ENCODE data around the gene KLRK1.
A peak's percentile ranks its signal among the peaks of the same experiment; 100 is the strongest.

KLRK1 gene

GRCh38 chr12:10364815-10365622, 24.8 kb downstream of the KLRK1 start:
- Histone ChIP-seq H3K4me1 (ENCODE audit: control extremely low read depth in 1 of 4, control insufficient read depth in 4 of 4, insufficient read depth in 4 of 4, low read length in 3 of 4) (peaks cover 20 to 47% (median 33%) of the 10 kb centered on the region in 4 experiments), H3K9me3 (ENCODE audit: control extremely low read depth in 1 of 5, control insufficient read depth in 4 of 5, insufficient read depth in 2 of 5, low read depth in 1 of 5, low read length in 4 of 5) (peaks cover 0 to 14% (median 0%) of the 10 kb centered on the region in 5 experiments), H3K27me3 (replicated peaks in 2 of 5; ENCODE audit: control insufficient read depth in 4 of 5, insufficient read depth in 5 of 5, low read length in 4 of 5) (no peaks in the 10 kb centered on the region), H3K36me3 (ENCODE audit: control insufficient read depth in 4 of 4, insufficient read depth in 4 of 4, low read length in 3 of 4) (no peaks in the 10 kb centered on the region), H3K4me3 (ENCODE audit: control insufficient read depth in 1 of 7, extremely low read depth in 1 of 7, insufficient read depth in 4 of 7, low read depth in 2 of 7, low read length in 6 of 7) (peak overlapping the region; percentile 59 to 91 (median 77)), H3K27ac (ENCODE audit: insufficient read depth in 1 of 2, low read depth in 1 of 2, low read length in 2 of 2, poor library complexity in 1 of 2, severe bottlenecking in 2 of 2) (peak overlapping the region; percentile 38 to 83)
- under 1% methylated on average over 14 of the region's 15 CpGs for WGBS (ENCODE audit: insufficient coverage)
- ChIA-PET CTCF (interaction anchor here (1.0 to 4.1 kb wide), 10 partner anchors 17 to 312 kb away, joined by 3 to 16 read pairs (median 8); partner anchors contain the start of gene STYK1), POLR2A (interaction anchor here (0.5 to 0.6 kb wide), 3 partner anchors 18 to 87 kb away, joined by 3 to 6 read pairs (median 4); no protein-coding TSS in a partner anchor)
- peak; percentile 87 to 94 (median 94) for DNase-seq

- POLR2A ChIA-PET = no interaction called here
- H3K9me3 ChIP-seq (ENCODE audit: control extremely low read depth in 1 of 5, control insufficient read depth in 4 of 5, insufficient read depth in 2 of 5, low read depth in 1 of 5, low read length in 4 of 5) = peaks cover 0 to 11% (median 0%) of the 10 kb centered on the region in 5 experiments
- CTCF ChIA-PET = interaction anchor here (1.0 to 4.1 kb wide), 5 partner anchors 33 to 313 kb away, joined by 3 to 16 read pairs (median 4); partner anchors contain the start of gene STYK1
- H3K36me3 ChIP-seq (ENCODE audit: control insufficient read depth in 4 of 4, insufficient read depth in 4 of 4, low read length in 3 of 4) = no peaks in the 10 kb centered on the region
- H3K4me1 ChIP-seq (ENCODE audit: control extremely low read depth in 1 of 4, control insufficient read depth in 4 of 4, insufficient read depth in 4 of 4, low read length in 3 of 4) = peaks cover 20 to 47% (median 33%) of the 10 kb centered on the region in 4 experiments
- peak; percentile 17 to 44 (median 31) for DNase-seq
- 21% methylated on average over 16 of the region's 19 CpGs for WGBS (ENCODE audit: insufficient coverage)
- H3K4me3 ChIP-seq (ENCODE audit: control insufficient read depth in 1 of 7, extremely low read depth in 1 of 7, insufficient read depth in 4 of 7, low read depth in 2 of 7, low read length in 6 of 7) = peak overlapping the region; percentile 59 to 91 (median 77)
- peak overlapping the region; percentile 38 to 83 for H3K27ac ChIP-seq (ENCODE audit: insufficient read depth in 1 of 2, low read depth in 1 of 2, low read length in 2 of 2, poor library complexity in 1 of 2, severe bottlenecking in 2 of 2)
- no peaks in the 10 kb centered on the region for H3K27me3 ChIP-seq (replicated peaks in 2 of 5; ENCODE audit: control insufficient read depth in 4 of 5, insufficient read depth in 5 of 5, low read length in 4 of 5)
These were observed 25.7 kb downstream of the KLRK1 start for GRCh38 chr12:10363914-10364814.

DNA sequence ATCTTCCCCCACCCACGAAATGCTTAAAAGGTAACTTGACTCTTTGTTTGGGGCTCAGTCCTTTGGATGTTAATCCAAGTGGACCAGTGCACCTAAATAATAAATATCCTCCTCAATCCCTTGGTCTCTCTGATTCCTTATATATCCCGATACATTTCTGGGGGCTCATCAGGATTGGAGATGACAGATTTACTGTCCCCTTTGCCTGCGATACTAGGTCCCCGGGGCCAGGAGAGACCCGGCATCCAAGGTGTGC, 26.3 kb downstream of the KLRK1 start:
- H3K4me3 ChIP-seq (ENCODE audit: control insufficient read depth in 1 of 7, extremely low read depth in 1 of 7, insufficient read depth in 4 of 7, low read depth in 2 of 7, low read length in 6 of 7) = peak overlapping the region in 3 of 7 experiments; percentile 77 to 91 (median 86)
- CTCF ChIA-PET = no interaction called here
- H3K27me3 ChIP-seq (replicated peaks in 2 of 5; ENCODE audit: control insufficient read depth in 4 of 5, insufficient read depth in 5 of 5, low read length in 4 of 5) = no peaks in the 10 kb centered on the region
- no peak for DNase-seq
- WGBS (ENCODE audit: insufficient coverage) = 94% methylated on average over 5 of the region's 5 CpGs
- POLR2A ChIA-PET = no interaction called here
- H3K27ac ChIP-seq (ENCODE audit: insufficient read depth in 1 of 2, low read depth in 1 of 2, low read length in 2 of 2, poor library complexity in 1 of 2, severe bottlenecking in 2 of 2) = peak overlapping the region in 1 of 2 experiments; percentile 83
- peaks cover 0 to 11% (median 0%) of the 10 kb centered on the region in 5 experiments for H3K9me3 ChIP-seq (ENCODE audit: control extremely low read depth in 1 of 5, control insufficient read depth in 4 of 5, insufficient read depth in 2 of 5, low read depth in 1 of 5, low read length in 4 of 5)
- H3K36me3 ChIP-seq (ENCODE audit: control insufficient read depth in 4 of 4, insufficient read depth in 4 of 4, low read length in 3 of 4) = no peaks in the 10 kb centered on the region
- H3K4me1 ChIP-seq (ENCODE audit: control extremely low read depth in 1 of 4, control insufficient read depth in 4 of 4, insufficient read depth in 4 of 4, low read length in 3 of 4) = peaks cover 20 to 47% (median 33%) of the 10 kb centered on the region in 4 experiments

- ChIA-PET POLR2A (no interaction called here), CTCF (no interaction called here)
- DNase-seq = peak in 2 of 3 donors; percentile 43 to 77
- H3K27me3 ChIP-seq (replicated peaks in 2 of 5; ENCODE audit: control insufficient read depth in 4 of 5, insufficient read depth in 5 of 5, low read length in 4 of 5) = no peaks in the 10 kb centered on the region
- peaks cover 0 to 7% (median 1%) of the 10 kb centered on the region in 5 experiments for H3K9me3 ChIP-seq (ENCODE audit: control extremely low read depth in 1 of 5, control insufficient read depth in 4 of 5, insufficient read depth in 2 of 5, low read depth in 1 of 5, low read length in 4 of 5)
- H3K27ac ChIP-seq (ENCODE audit: insufficient read depth in 1 of 2, low read depth in 1 of 2, low read length in 2 of 2, poor library complexity in 1 of 2, severe bottlenecking in 2 of 2) = peak overlapping the region in 1 of 2 experiments; percentile 83
- 85% methylated on average over 5 of the region's 9 CpGs for WGBS (ENCODE audit: insufficient coverage)
- no peaks in the 10 kb centered on the region for H3K36me3 ChIP-seq (ENCODE audit: control insufficient read depth in 4 of 4, insufficient read depth in 4 of 4, low read length in 3 of 4)
- H3K4me1 ChIP-seq (ENCODE audit: control extremely low read depth in 1 of 4, control insufficient read depth in 4 of 4, insufficient read depth in 4 of 4, low read length in 3 of 4) = peaks cover 20 to 47% (median 33%) of the 10 kb centered on the region in 4 experiments
- no peak overlapping the region for H3K4me3 ChIP-seq (ENCODE audit: control insufficient read depth in 1 of 7, extremely low read depth in 1 of 7, insufficient read depth in 4 of 7, low read depth in 2 of 7, low read length in 6 of 7)
These were observed 26.8 kb downstream of the KLRK1 start for GRCh38 chr12:10362828-10363657.

- Histone ChIP-seq H3K4me1 (ENCODE audit: control extremely low read depth in 1 of 4, control insufficient read depth in 4 of 4, insufficient read depth in 4 of 4, low read length in 3 of 4) (peaks cover 20 to 47% (median 33%) of the 10 kb centered on the region in 4 experiments), H3K9me3 (ENCODE audit: control extremely low read depth in 1 of 5, control insufficient read depth in 4 of 5, insufficient read depth in 2 of 5, low read depth in 1 of 5, low read length in 4 of 5) (peaks cover 0 to 5% (median 3%) of the 10 kb centered on the region in 5 experiments), H3K27me3 (replicated peaks in 2 of 5; ENCODE audit: control insufficient read depth in 4 of 5, insufficient read depth in 5 of 5, low read length in 4 of 5) (no peaks in the 10 kb centered on the region), H3K4me3 (ENCODE audit: control insufficient read depth in 1 of 7, extremely low read depth in 1 of 7, insufficient read depth in 4 of 7, low read depth in 2 of 7, low read length in 6 of 7) (no peak overlapping the region), H3K27ac (ENCODE audit: insufficient read depth in 1 of 2, low read depth in 1 of 2, low read length in 2 of 2, poor library complexity in 1 of 2, severe bottlenecking in 2 of 2) (peak overlapping the region in 1 of 2 experiments; percentile 83), H3K36me3 (ENCODE audit: control insufficient read depth in 4 of 4, insufficient read depth in 4 of 4, low read length in 3 of 4) (no peaks in the 10 kb centered on the region)
- 47% methylated on average over 3 of the region's 3 CpGs for WGBS (ENCODE audit: insufficient coverage)
- POLR2A ChIA-PET = no interaction called here
- DNase-seq = no peak
- CTCF ChIA-PET = no interaction called here
These were observed 27.5 kb downstream of the KLRK1 start for GRCh38 chr12:10362325-10362724.

DNA sequence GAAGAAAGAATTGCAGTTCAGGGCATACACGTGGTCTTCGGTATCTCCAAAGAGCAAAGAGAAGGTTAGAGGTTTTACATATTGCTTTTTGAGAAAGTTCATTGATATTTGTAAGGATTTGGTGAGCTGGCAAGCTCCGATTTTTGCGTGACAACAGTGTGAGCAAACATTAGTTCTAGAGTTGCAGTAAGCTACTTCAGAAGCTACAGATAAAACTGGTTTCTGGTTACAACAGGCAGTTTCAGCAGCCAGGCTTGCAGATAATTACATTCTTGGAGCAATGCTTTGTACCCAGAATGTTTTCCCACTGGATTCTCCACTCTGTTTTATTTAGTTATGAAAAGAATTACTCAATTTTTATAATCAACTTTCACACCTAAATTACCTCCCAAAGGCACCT, 28.2 kb downstream of the KLRK1 start:
- CTCF ChIA-PET = no interaction called here

More for the DNA sequence above, 28.2 kb downstream of the KLRK1 start:
- H3K27ac ChIP-seq (ENCODE audit: insufficient read depth in 1 of 2, low read depth in 1 of 2, low read length in 2 of 2, poor library complexity in 1 of 2, severe bottlenecking in 2 of 2) = peak overlapping the region in 1 of 2 experiments; percentile 83
- no peaks in the 10 kb centered on the region for H3K36me3 ChIP-seq (ENCODE audit: control insufficient read depth in 4 of 4, insufficient read depth in 4 of 4, low read length in 3 of 4)
- 100% methylated on average over 4 of the region's 4 CpGs for WGBS (ENCODE audit: insufficient coverage)
- no peak overlapping the region for H3K4me3 ChIP-seq (ENCODE audit: control insufficient read depth in 1 of 7, extremely low read depth in 1 of 7, insufficient read depth in 4 of 7, low read depth in 2 of 7, low read length in 6 of 7)
- peaks cover 18 to 45% (median 31%) of the 10 kb centered on the region in 4 experiments for H3K4me1 ChIP-seq (ENCODE audit: control extremely low read depth in 1 of 4, control insufficient read depth in 4 of 4, insufficient read depth in 4 of 4, low read length in 3 of 4)
- peaks cover 0 to 5% (median 3%) of the 10 kb centered on the region in 5 experiments for H3K9me3 ChIP-seq (ENCODE audit: control extremely low read depth in 1 of 5, control insufficient read depth in 4 of 5, insufficient read depth in 2 of 5, low read depth in 1 of 5, low read length in 4 of 5)
- POLR2A ChIA-PET = no interaction called here
- no peaks in the 10 kb centered on the region for H3K27me3 ChIP-seq (replicated peaks in 2 of 5; ENCODE audit: control insufficient read depth in 4 of 5, insufficient read depth in 5 of 5, low read length in 4 of 5)
- DNase-seq = no peak
